GM10266 (cell line): ENCODE measurements around the gene BCAS3.
"Not testable (repeated sequence)": the region's sequence is repeated elsewhere in the genome, so short reads cannot be mapped to it uniquely, and the experiment has no call there.

Source experiments
- DNase-seq: peaks from one replicate; pipeline ENCODE4 v3.0.0; 2012; ENCODE audit errors: extremely low spot score
- TF ChIP-seq, protein P1 (sequence below): IDR thresholded peaks from 2 replicates; pipeline ENCODE4 v1.5.1; 2012; ENCODE audit warnings: mild to moderate bottlenecking, low read depth; ENCODE audit not compliant: control insufficient read depth, insufficient read depth; ENCODE audit errors: missing control alignments

Gene BCAS3

DNA sequence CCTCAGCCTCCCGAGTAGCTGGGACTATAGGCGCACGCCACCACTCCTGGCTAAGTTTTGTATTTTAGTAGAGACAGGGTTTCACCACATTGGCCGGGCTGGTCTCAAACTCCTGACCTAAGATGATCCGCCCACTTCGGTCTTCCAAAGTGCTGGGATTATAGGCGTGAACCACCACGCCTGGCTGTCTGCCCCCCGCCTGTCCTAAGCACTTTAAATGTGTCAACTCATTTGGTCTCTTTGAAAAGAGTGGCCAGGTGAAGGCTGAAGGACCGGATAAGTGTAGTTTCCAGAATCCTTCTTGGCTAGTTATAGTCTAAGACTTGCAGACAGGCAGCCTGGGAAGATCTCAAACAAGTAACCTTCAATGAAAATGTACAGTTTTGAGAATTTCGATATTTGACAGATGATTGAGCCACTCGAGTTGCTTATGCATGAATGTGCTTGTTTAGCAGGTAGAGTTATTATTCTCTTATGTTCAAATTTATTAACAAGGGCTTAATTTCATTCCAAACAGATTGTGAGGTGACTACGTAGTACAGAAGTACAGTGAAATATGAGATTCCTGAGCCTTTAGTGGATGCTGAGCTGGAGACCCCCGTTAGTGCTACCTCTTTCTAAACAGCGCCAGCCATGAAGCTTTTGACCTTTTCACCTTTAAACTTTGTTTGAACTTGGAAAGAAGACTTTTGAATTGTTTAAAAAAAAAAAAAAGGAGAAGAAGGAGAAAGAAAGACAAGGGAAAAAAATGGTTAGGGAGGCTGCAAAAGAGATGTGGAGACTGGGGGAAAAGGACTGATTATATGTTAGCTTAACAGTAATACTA is 557.6 kb downstream of the BCAS3 start:
- DNase-seq: no peak
- TF ChIP-seq, protein P1, sequence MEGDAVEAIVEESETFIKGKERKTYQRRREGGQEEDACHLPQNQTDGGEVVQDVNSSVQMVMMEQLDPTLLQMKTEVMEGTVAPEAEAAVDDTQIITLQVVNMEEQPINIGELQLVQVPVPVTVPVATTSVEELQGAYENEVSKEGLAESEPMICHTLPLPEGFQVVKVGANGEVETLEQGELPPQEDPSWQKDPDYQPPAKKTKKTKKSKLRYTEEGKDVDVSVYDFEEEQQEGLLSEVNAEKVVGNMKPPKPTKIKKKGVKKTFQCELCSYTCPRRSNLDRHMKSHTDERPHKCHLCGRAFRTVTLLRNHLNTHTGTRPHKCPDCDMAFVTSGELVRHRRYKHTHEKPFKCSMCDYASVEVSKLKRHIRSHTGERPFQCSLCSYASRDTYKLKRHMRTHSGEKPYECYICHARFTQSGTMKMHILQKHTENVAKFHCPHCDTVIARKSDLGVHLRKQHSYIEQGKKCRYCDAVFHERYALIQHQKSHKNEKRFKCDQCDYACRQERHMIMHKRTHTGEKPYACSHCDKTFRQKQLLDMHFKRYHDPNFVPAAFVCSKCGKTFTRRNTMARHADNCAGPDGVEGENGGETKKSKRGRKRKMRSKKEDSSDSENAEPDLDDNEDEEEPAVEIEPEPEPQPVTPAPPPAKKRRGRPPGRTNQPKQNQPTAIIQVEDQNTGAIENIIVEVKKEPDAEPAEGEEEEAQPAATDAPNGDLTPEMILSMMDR: no peak

DNA sequence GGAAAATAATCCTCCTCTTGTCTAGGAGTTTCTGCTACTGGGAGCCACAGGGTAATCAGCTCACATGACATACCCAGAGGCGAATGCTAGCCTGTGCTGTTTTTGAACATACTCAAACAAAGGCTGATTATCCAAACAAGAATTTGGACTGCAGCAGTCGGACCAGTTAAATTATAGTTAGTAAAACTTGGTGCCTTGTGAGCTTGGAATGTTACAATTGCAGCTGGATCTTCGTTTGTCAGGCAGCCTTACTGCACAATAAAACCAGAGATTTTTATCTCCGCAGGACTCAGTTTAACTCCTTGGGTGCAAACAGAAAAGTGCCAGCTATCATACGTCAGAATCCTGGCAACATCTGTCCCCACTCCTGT is 558.2 kb downstream of the BCAS3 start:
- DNase-seq: no peak
- TF ChIP-seq, protein P1: no peak

DNA sequence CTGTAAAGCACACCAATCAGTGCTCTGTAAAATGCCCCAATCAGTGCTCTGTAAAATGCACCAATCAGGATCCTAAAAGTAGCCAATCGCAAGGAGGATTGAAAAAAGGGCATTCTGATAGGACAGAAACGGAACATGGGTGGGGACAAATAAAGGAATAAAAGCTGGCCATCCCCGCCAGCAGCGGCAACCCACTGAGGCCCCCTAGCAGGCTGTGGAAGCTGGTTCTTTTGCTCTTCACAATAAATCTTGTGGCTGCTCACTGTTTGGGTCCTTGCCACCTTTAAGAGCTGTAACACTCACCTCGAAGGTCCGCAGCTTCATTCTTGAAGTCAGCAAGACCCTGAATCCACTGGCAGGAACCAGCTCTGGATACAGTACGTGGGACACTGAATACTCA is 559.6 kb downstream of the BCAS3 start:
- TF ChIP-seq, protein P1: no peak
- no peak for DNase-seq

DNA sequence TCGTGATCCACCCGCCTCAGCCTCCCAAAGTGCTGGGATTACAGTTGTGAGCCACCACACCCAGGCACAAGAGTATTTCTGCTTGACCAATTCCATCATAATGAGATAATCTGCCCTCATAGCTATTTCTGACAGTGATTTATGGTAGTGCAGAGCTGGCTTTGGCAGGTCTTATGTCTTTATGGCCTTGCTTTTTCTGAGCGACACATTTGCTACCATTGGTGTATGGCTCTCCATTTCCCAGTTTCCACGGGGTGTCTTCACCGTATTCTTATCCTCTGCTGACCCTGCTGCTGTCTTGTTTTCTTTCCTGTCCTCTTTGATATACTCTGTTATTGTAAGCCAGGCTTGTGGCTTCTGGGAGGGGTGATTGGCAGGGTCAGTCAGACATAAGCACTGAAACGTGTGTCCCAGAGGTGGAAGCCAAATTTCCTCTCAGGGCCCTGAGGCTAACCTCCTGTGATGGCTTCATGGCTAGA is 560.8 kb downstream of the BCAS3 start:
- TF ChIP-seq, protein P1: no peak
- DNase-seq: no peak

DNA sequence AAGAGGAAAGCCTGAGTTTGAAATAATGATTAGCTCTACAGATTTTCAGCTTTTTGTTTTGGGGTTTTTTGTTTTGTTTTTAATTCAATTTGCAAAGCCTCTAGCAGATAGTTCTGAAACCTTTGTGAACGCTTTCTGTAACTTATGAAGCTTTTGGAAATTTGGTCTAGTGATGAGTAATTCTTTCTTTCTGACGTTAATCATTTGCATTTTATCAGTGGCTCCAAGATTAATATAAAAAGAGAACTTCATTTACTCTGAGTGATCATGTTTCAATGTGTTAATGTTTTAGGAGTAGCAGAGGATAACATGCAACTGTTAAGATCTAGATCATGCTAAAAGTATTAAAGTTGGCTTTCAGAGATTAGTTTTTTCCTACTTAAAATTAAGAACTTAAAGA is 561.7 kb downstream of the BCAS3 start:
- TF ChIP-seq, protein P1: no peak
- DNase-seq: no peak

DNA sequence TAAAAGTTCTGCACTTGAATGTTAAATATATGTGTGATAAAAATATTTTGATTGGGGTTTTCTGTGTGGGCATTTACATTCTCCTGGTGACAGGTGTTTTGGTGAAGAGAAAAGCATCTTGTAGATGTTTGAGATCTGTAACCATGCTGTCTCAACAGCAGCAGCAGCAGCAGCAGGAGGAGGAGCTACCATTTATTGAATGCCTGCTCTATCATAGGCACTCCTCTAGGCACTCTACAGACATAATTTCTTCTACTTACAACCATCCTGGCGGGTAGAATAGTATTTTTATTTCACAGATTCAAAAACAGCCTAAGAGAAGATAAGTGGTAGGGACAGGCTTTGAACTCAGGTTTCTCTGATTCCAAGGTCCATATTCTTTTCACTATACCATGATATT is 562.3 kb downstream of the BCAS3 start:
- TF ChIP-seq, protein P1: no peak
- no peak for DNase-seq

DNA sequence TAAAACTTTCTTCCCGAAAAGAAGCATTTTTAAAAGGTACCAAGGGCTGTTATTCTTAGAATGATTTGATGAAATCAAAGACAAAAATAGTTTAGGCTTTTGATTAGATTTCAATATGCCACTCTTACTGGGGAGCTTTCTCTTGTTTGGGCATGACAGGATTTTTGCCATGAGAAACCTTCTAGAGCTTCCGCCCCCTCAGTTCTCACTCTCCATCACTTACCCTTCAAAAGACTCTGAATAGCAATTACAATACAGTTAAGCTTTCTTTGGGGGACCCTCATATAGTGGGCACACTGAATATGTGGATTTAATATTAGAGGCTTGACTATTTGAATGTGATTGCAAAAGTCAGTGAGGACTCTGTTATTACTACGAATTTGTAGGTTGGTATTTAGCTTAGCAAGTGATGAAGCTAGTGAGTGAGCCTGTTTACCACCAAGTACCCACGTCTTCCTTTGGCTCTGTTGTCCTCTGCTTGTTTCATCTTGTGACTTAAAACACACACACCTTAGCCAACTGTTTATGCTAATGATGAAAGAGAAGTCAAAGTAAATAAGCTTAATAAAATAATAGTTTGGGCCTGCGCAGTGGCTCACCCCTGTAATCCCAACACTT is 563.3 kb downstream of the BCAS3 start:
- TF ChIP-seq, protein P1: no peak
- DNase-seq: no peak

DNA sequence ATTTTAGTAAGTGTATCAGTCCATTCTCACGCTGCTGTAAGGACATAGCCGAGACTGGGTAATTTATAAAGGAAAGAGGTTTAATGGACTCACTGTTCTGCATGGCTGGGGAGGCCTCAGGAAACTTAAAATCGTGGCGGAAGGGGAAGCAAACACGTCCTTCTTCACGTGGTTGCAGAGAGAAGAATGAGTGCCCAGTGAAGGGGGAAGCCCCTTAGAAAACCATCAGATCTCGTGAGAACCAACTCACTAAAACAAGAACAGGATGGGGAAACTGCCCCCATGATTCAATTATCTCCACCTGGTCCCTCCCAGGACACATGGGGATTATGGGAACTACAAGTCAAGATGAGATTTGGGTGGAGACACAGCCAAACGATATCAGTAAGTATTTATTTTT is 567.3 kb downstream of the BCAS3 start:
- DNase-seq: not testable (repeated sequence)
